ENCODE data around the gene PPP2R5E.
"Not testable (repeated sequence)": the region's sequence is repeated elsewhere in the genome, so short reads cannot be mapped to it uniquely, and the experiment has no call there.

The PPP2R5E gene

DNA sequence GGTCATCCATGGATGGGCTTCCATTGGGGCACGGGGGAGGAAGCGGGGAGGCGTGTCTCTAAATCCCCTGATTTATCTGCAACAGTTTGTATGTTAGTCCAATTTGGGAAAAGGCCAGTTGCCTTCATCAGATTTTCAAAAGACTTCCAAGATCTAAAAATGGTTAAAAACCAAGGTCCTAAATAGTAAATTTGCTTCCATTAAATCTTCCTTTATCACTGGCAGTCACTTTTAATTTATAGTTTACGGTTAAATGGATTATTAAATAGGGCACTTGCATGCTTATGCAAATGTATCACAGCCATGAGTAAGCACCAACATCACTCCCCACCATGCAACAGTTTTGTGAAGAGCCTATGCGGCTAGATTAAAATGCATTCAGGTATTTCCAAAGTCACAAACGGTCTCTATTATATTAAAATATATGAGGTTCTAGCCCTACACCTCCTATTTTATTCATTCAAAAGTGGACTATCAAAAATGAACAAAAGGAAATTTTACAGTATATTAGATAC, 116.3 kb downstream of the PPP2R5E start:
- DNase-seq = no peak

DNA sequence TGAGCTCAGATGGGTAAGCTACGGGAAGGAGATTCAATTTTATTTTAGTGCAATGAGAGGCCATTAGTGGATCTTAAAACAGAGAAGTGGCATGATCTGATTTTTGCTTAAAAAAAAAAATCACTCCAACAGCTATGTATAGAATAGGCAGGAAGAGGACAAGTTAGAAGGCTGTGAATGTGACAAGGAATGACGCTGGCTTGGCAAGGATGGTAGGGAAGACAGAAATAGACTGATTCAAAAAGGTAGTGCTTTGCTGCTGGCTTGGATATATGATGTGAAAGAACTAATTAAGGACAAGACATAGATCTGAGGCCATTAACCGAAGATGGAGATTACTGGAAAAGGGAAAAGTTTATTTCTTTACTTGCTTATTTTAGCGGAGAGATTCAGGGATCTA, 119.3 kb downstream of the PPP2R5E start:
- DNase-seq = no peak

- no peak for DNase-seq
Observed at GRCh38 chr14:63423381-63423780, 119.8 kb downstream of the PPP2R5E start.

GRCh38 chr14:63421919-63422318, 121.3 kb downstream of the PPP2R5E start:
- no peak for DNase-seq

DNA sequence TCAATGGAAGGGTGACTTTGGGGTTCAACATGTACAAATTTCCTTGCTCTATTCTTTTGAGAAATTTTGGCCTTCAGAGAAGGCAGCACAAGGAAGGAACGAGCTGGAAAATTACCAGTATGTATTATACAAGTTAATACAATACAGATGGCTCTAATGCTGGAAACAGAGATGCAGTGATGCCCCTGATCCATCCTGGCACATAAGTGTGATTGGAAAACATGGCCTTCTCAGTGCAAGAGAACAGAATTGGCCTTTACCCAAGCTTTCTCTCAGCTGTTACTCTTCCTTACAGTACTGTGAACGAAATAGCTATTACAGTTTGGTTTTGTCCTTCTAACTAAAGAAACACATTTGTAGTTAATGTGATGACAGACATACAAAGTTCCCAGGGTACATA, 122.0 kb downstream of the PPP2R5E start:
- no peak for DNase-seq

- DNase-seq = no peak
Observed at GRCh38 chr14:63418020-63418419, 125.2 kb downstream of the PPP2R5E start.

GRCh38 chr14:63413009-63413408, 130.2 kb downstream of the PPP2R5E start:
- no peak for DNase-seq

DNA sequence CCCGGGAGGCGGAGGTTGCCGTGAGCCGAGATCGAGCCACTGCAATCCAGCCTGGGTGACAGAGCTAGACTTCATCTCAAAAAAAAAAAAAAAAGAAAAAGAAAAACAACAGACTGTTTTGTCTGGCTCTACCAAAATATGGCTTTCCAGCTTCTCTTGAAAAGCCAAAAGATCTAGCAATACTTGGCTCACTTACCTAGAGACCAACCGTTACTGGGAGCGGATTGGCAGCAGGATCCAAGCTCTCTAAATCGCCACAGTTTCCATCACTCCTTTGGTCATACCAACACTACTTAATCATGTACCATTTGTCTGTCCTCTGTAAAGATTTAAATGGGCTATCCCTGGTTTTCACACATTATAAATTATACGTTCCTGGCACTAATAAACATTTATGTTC, 136.8 kb downstream of the PPP2R5E start:
- DNase-seq = no peak

DNA sequence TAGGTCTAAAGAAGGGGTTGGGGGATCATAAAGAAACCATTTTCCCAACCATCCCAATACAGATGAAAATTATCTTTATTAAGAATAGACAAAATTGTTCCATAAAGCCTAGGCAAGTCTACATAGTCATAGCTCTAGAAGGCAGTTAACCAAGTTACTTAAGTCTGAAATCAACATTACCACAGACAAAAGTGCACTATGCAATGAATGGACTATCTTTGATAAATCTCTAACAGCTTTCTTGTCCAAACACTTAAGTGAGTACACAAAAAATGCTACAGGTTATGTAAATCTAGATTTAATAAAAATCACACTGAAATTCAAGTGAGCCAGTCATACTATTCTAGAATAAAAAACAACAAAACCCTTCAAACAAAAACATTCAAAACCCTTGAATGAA, 137.5 kb downstream of the PPP2R5E start:
- no peak for DNase-seq

DNA sequence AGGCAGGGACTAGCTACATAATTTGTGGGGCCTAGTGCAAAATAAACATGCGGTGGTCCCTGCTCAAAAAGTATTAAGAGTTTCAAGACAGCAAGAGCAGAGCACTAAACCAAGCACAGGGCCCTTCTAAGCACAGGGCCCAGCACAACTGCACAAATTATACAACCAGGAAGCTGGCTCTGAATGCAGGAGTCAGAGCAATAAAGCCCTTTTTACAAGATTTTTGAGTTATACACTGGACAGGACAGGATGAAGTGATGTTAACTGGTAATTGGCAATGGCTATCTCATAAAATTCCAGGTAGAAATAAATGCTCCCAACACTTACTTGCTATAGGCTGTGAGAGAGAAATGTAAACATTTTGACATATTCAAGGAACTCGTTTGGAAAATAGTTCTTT, 138.3 kb downstream of the PPP2R5E start:
- no peak for DNase-seq

GRCh38 chr14:63401646-63402045, 141.5 kb downstream of the PPP2R5E start:
- DNase-seq = no peak

GRCh38 chr14:63398952-63399351, 144.2 kb downstream of the PPP2R5E start:
- DNase-seq = no peak

- no peak for DNase-seq
Observed at GRCh38 chr14:63394841-63395240, 148.3 kb downstream of the PPP2R5E start.

DNA sequence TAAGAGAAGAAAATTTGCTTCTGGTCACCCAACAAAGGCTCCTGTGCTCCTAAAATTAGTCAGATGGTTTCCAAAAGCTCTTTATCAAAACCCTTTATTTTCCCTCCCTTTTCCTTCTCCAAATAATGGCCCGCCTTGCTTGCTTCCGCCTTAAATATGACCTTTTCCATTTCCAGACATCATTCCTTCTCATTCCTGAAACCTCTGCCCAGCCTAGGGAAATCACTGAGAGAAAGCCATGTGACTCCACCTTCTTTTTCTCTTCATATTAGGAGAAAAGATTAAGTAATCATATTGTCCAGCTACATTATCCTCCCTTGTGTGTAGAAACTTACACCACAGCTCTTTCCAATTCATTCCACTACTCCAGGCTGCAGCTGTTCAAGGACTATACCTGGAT, 148.7 kb downstream of the PPP2R5E start:
- DNase-seq = no peak

GRCh38 chr14:63393012-63393411, 150.2 kb downstream of the PPP2R5E start:
- no peak for DNase-seq

DNA sequence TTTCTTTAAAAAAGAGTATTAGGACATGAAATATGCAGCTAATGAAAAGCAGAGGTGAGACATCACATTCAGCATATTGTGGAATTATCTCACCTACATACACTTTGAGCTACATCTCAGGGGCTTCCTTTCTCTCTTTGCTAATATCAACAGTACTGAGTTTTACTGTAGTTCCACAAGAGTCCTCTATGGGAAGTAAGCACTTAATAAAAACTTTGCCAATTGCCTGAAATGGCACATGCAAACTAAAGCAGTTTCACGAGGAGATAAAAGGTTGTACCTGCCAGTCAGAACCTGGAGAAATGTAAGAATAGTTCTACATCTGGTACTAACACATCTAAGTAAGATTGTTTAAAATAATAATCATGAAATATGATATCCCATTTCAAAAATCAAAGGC, 150.9 kb downstream of the PPP2R5E start:
- DNase-seq = no peak

DNA sequence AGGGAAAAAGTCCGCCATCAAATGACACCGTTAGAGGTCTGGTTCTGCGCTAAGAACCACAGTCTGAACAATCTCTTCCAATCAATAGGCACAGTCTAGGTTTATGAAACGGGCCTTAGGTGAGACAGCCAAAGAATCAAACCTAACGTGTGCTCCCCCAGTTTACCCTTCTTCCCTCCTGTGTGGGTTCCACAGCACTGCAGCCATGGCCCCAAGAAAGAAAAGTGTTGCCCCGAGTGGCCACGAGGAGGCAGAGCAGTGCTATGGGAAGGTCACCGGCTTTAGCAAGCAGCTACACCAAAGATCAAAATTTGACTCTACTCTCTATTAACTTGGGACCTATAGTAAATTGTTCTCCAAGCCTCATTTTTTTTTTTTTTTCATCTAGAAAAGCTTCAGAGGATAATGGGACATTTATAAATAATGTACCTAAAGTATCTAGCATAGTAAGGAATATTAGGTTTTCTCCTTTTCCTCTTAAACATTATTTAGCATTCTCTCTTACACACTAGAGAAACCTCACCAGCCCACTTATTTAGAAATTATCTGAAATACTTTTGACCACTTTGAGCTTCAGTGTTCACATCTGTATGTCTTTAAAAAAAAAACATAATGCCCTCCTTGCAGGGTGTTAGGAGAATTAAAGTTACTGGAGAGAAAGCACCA, 154.3 kb downstream of the PPP2R5E start:
- peak; percentile 6 for DNase-seq

GRCh38 chr14:63387711-63388110, 155.5 kb downstream of the PPP2R5E start:
- DNase-seq = no peak

- no peak for DNase-seq
Observed at GRCh38 chr14:63383776-63384367, 159.3 kb downstream of the PPP2R5E start.

DNA sequence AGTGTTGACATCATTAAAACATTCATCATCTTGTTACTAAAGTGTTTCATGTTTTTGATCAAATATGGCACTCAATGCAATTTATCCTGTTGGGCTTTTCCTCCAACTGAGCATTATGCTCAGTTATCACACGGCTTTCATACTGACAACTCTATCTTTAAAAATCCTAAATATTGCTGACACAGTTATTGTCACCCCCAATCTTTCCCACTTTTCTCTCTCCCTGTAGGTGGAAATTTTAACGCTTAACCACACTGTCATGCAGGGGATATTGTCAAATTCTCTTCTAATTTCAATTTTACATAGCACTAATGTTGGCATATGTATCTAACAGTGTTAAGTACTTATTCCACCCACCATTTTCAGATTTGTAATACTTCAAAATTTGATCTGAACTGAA, 164.7 kb downstream of the PPP2R5E start:
- no peak for DNase-seq

GRCh38 chr14:63375769-63376168, 167.4 kb downstream of the PPP2R5E start:
- no peak for DNase-seq

DNA sequence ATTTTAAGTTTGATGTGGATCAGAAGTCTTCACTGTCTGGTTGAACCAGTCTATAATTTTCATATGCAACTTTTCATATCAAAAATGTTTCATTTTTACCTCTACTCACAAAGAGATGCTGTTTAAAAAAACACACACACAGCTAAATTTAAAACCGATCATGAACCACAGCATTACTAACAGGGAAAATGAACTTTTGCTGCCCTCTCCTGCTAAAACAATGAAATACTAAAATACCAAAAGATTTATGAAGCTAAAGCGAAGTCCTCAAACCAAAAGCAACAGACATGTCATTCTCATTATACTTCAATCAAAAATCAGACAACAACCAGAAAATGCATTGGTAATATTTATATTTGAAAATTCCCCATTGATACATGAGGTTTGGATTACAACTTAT, 171.6 kb downstream of the PPP2R5E start:
- not testable (repeated sequence) for DNase-seq

GRCh38 chr14:63371033-63371432, 172.1 kb downstream of the PPP2R5E start:
- DNase-seq = no peak

- no peak for DNase-seq
Observed at GRCh38 chr14:63367742-63368364, 175.3 kb downstream of the PPP2R5E start.
